ENCODE measurements around the gene PKD2L2. TPM values are rescaled to one million over a fixed set of nuclear protein-coding genes. Genes with fewer than 3 reads are reported as not detected.

Gene PKD2L2
- total RNA-seq, 1 experiment from 2014 or later = not detected

GRCh38 chr5:137945825-137946224 is 56.6 kb downstream of the PKD2L2 start:
- H3K27ac Mint-ChIP-seq (ENCODE audit: low read depth, unreplicated experiment) = no peak overlapping the region
- no TSS peak for BruUV-seq (replicated peaks)
- no peak overlapping the region for H3K4me3 Mint-ChIP-seq (ENCODE audit: unreplicated experiment)
- no peaks in the 10 kb centered on the region for H3K9me3 Mint-ChIP-seq (ENCODE audit: unreplicated experiment)
- no peaks in the 10 kb centered on the region for H3K27me3 Mint-ChIP-seq (ENCODE audit: insufficient read depth, unreplicated experiment)
- CTCF ChIA-PET = no interaction called here
- no peaks in the 10 kb centered on the region for H3K4me1 Mint-ChIP-seq (ENCODE audit: insufficient read depth, unreplicated experiment)
- intact Hi-C loops (cut with micrococcal nuclease) = no loop called here
- no peak for DNase-seq (ENCODE audit: unreplicated experiment)
- TF ChIP-seq CTCF (IDR thresholded peaks at IDR 0.05; ENCODE audit: unreplicated experiment) = no peak
- peaks cover 100% of the 10 kb centered on the region for H3K36me3 Mint-ChIP-seq (ENCODE audit: insufficient read depth, unreplicated experiment)
- POLR2A ChIA-PET = no interaction called here

DNA sequence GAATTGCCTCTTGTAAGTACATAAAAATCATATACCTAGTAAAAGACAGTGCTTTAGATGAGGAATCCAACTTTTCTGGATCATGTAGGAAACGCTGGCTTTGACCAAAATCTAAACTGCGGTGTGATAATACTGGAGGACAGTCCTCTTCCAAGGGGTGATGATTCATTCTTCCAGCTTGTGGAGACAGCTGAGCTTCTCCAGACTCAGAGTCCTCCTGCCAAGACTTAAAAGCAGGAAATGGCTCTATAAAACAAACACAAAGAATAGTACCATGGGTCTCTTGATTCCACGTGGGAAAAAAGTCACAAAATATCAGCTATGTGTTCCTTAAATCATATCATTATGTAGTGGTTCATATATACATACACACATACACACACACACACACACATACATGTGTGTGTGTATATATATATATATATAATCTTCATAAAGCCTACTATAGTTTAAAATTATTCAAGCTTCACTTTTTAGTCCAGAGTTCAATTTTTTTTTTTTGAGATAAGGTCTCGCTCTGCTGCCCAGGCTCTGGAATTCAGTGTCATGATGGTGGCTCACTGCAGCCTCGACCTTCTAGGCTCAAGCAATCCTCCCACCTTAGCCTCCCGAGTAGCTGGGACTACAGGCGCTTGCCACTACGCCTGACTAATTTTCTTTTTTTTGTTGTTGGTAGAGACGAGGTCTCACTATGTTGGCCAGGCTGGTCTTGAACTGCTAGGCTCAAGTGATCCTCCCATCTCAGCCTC is 65.0 kb downstream of the PKD2L2 start:
- H3K4me1 Mint-ChIP-seq (ENCODE audit: insufficient read depth, unreplicated experiment) = peaks cover 10% of the 10 kb centered on the region

DNA sequence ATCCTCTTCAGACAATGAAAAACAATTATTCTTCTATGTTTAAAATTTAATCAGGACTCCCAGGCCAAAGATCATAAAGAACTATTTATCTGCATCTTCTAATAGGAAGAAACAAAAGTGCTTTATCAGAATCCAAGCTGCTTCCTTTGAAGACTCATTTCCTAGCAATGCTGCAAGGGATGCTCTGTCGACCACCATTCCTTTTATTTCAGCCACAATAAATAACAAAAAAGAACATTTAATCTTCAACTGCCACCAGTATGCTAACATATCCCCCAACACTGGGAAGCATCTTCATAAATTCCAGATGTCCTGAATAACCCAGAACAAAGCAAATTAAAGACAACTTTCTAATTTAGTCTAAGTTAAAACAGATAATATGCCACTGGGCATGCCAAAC is 68.7 kb downstream of the PKD2L2 start:
- Mint-ChIP-seq H3K4me1 (ENCODE audit: insufficient read depth, unreplicated experiment) (peaks cover 10% of the 10 kb centered on the region), H3K27me3 (ENCODE audit: insufficient read depth, unreplicated experiment) (no peaks in the 10 kb centered on the region), H3K4me3 (ENCODE audit: unreplicated experiment) (no peak overlapping the region), H3K27ac (ENCODE audit: low read depth, unreplicated experiment) (no peak overlapping the region), H3K36me3 (ENCODE audit: insufficient read depth, unreplicated experiment) (peaks cover 61% of the 10 kb centered on the region), H3K9me3 (ENCODE audit: unreplicated experiment) (no peaks in the 10 kb centered on the region)
- BruUV-seq (replicated peaks) = no TSS peak
- ChIA-PET CTCF (interaction anchor here (1.0 to 1.3 kb wide), 2 partner anchors 18 to 78 kb away, joined by 3 read pairs; no protein-coding TSS in a partner anchor), POLR2A (interaction anchor here (0.7 kb wide), 1 partner anchor 54 kb away, joined by 3 read pairs; no protein-coding TSS in a partner anchor)
- intact Hi-C loops (cut with micrococcal nuclease) = no loop called here
- no peak for TF ChIP-seq CTCF (IDR thresholded peaks at IDR 0.05; ENCODE audit: unreplicated experiment)
- no peak for DNase-seq (ENCODE audit: unreplicated experiment)

More for the DNA sequence above, 65.0 kb downstream of the PKD2L2 start:
- H3K36me3 Mint-ChIP-seq (ENCODE audit: insufficient read depth, unreplicated experiment) = peaks cover 69% of the 10 kb centered on the region
- intact Hi-C loops (cut with micrococcal nuclease) = no loop called here
- peak overlapping the region; percentile 25 for H3K4me3 Mint-ChIP-seq (ENCODE audit: unreplicated experiment)
- no TSS peak for BruUV-seq (replicated peaks)
- DNase-seq (ENCODE audit: unreplicated experiment) = peak; percentile 85
- H3K9me3 Mint-ChIP-seq (ENCODE audit: unreplicated experiment) = no peaks in the 10 kb centered on the region
- peak overlapping the region; percentile 70 for H3K27ac Mint-ChIP-seq (ENCODE audit: low read depth, unreplicated experiment)
- ChIA-PET POLR2A (interaction anchor here (0.7 to 4.3 kb wide), 9 partner anchors 10 to 224 kb away, joined by 3 to 16 read pairs (median 4); partner anchors contain the start of genes BRD8 and FAM13B), CTCF (interaction anchor here (0.6 to 3.5 kb wide), 16 partner anchors 9 to 1186 kb away, joined by 3 to 36 read pairs (median 4); no protein-coding TSS in a partner anchor)
- no peaks in the 10 kb centered on the region for H3K27me3 Mint-ChIP-seq (ENCODE audit: insufficient read depth, unreplicated experiment)
- no peak for TF ChIP-seq CTCF (IDR thresholded peaks at IDR 0.05; ENCODE audit: unreplicated experiment)

DNA sequence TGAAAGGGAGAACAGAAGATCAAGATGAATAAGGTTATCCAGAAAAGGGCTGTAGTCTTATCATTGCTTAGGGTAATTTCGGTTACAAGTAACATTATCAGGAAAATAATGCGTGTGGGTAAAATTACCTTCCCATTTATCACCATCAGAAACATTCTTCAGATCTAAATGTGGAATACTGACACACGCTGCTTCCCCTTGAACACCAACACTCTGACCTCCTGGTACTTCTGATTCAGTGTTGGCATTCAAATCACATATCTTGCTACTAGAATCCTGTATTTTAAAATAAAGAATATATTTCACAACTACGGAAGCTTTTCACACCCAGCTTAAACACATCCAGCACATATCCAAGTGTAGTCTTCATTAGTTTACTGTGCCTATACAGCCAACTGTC is 70.2 kb downstream of the PKD2L2 start:
- CTCF ChIA-PET = no interaction called here
- peaks cover 3% of the 10 kb centered on the region for H3K4me1 Mint-ChIP-seq (ENCODE audit: insufficient read depth, unreplicated experiment)
- DNase-seq (ENCODE audit: unreplicated experiment) = no peak
- H3K4me3 Mint-ChIP-seq (ENCODE audit: unreplicated experiment) = no peak overlapping the region
- POLR2A ChIA-PET = no interaction called here
- no peak for TF ChIP-seq CTCF (IDR thresholded peaks at IDR 0.05; ENCODE audit: unreplicated experiment)
- H3K27ac Mint-ChIP-seq (ENCODE audit: low read depth, unreplicated experiment) = no peak overlapping the region
- no TSS peak for BruUV-seq (replicated peaks)
- H3K27me3 Mint-ChIP-seq (ENCODE audit: insufficient read depth, unreplicated experiment) = no peaks in the 10 kb centered on the region
- peaks cover 52% of the 10 kb centered on the region for H3K36me3 Mint-ChIP-seq (ENCODE audit: insufficient read depth, unreplicated experiment)
- no peaks in the 10 kb centered on the region for H3K9me3 Mint-ChIP-seq (ENCODE audit: unreplicated experiment)
- intact Hi-C loops (cut with micrococcal nuclease) = no loop called here

All from MCF 10A (cell line).